CD4-positive, alpha-beta T cell treated with Interleukin-10 for 1 hour (primary cell): ENCODE data around the gene ARMH4.
"Not testable (repeated sequence)": the region's sequence is repeated elsewhere in the genome, so short reads cannot be mapped to it uniquely, and the experiment has no call there.

Experiments
- DNase-seq: peaks from one replicate; pipeline ENCODE4 v3.0.0-alpha.2; 2020

Gene ARMH4

DNA sequence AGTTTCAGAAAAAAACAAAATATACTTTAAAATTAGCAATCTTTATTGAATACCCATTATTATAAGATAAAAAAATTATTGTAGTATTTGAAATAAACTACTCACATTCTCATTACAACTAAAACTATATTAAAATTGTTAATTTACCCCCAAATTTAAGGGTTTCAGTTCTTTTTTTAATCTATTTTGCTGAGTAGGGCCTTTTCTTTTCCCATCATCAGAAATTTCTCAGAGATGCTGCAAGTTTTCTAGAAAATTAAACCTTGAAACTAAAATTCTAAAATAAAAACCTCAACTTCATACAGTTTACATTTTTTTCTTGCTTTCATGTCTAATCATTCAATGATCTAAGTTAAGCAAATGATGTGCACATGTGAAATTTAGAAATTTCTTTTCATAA is 10.1 kb downstream of the ARMH4 start:
- no peak for DNase-seq

DNA sequence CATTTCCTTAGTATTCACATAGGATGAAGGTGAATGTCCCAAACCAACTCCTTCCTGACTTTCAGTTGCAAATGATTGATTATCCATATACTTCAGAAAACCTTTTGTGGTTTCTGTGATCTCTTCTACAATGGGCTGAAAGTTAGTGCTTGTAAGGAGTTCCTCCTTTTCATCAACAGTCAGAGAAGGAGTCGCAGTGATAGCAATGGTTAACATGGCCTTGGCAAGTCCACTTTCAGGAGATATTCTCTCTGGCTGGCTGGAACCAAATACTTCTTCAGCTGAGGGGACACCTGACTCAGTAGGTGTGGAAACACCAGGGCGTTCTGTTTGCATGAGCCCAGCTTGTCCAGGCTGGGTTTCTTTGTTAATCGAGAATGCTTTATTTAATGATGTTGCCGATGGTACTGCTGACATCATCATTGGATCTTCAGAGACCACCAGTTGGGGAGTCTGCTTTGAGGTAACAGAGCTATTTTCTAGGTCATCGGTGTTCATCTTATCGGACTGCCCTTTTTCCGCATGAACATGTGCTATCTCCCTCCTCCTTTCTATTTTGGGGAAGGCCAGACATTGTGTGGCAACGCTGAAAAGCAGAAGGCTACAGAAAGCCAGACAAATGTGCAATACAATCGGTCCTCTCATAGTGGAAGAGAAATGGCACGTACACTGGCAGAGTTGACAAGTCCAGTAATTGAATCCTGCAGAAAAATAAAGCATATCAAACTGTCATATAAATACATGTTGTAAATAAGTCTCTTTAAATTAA is 13.1 kb downstream of the ARMH4 start:
- no peak for DNase-seq

- no peak for DNase-seq
Measured at GRCh38 chr14:58138031-58138713, 13.8 kb downstream of the ARMH4 start.

- DNase-seq = no peak
Measured at GRCh38 chr14:58133739-58134138, 18.3 kb downstream of the ARMH4 start.

- DNase-seq = no peak
Measured at GRCh38 chr14:58131386-58131785, 20.6 kb downstream of the ARMH4 start.

- no peak for DNase-seq
Measured at GRCh38 chr14:58130116-58130782, 21.8 kb downstream of the ARMH4 start.

DNA sequence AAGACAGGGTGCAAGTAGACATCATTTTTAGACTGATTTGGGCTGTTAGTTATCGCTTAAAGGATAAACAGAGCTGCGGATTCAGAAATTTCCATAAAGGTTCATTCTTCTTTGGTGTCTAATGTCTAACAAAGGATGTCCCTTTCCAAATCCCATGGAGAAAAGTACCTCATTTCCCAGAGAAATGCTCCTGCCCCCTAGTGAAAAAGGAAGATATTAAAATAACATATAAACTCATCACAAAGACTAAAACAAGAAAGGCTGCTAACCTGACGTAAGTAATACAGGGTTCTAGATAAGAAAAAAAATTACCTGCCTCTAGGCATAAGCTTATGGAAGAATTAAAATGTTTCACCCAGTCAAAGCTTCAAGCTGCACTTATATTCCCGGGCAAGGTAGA is 22.8 kb downstream of the ARMH4 start:
- DNase-seq = no peak

DNA sequence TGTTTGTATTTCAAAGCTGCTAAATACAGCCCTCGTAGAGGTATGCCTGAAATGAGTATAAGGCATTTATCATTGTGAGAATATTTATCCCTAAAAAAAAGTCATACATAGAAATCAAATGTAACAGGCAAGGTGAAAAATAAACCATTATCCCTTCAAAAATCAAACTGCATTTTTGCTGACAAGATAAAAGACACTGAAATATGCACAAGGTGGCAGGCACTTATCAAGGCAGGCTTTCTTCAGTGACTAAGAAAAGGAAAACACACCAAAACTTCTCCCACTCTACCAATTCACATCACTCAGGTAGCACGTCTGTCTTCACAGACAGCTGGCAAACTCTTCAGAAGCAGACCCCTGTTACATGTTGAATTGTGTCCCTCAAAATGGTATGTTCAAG is 23.6 kb downstream of the ARMH4 start:
- DNase-seq = no peak

- not testable (repeated sequence) for DNase-seq
Measured at GRCh38 chr14:58122546-58122945, 29.5 kb downstream of the ARMH4 start.

DNA sequence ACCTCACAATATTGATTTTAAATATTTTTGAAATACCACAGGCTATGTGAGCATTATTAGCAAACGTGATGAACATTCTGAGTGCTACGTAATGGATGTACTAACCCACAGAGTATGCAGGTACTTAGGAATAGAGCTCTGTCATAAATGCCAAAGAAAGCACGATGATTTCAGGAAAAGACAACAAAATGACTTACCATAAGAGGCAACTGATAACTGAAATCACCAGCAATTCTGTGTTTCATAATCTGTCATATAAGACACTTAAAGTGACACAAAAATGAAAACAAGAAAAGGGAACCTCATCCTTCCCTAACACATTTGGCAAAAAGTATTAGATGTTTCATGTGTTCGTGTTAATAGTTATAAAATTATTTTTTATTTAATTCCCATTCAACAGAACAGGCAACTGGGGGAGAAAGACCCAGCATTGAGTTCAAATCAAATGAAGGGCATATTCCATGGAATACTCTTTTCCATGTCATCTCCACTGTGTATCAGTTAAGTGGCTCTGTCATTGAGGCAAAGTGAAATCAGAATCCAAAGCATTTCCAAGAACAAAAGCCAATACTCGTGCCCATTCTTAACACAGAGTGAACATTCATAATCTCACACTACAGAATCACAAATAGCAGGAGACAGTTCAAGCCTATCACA is 30.4 kb downstream of the ARMH4 start:
- DNase-seq = no peak

DNA sequence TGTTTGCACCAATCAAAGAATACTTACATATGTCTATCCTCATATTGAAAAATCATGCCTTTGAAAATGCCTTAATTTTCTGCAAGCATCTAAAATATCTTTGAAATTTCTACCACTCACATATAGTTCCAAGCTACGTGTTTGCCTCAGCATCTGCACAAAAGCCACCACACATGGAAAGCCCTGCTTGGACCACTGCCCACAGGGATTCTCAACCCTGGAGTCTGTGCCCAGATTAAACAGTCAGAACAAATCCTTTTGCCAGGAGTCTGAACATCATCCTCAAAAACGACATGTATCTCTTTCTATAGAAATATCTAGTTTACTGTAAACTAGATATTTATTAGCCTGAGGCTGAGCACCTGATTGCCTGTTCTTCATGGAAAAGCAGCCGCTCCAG is 32.6 kb downstream of the ARMH4 start:
- no peak for DNase-seq

- no peak for DNase-seq
Measured at GRCh38 chr14:58118097-58118815, 33.8 kb downstream of the ARMH4 start.

- DNase-seq = no peak
Measured at GRCh38 chr14:58109744-58110143, 42.3 kb downstream of the ARMH4 start.

DNA sequence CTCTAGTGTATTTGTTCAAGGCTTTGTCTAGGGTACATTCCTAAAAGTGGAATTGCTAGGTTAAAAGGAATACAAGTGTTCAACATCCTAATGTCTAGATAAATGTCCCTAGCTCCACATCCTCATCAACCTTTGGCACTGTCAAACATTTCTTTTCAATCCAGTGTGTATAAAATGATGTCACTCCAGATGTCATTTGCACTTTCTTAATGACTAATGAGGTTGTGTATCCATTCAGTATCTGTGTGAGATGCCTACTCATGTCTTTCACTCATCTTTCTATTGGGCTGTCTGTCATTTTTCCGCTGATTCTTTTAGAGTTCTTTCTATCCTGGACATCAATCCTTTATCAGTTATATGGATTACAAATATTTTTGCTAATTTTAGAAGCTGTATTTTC is 43.3 kb downstream of the ARMH4 start:
- DNase-seq = no peak

DNA sequence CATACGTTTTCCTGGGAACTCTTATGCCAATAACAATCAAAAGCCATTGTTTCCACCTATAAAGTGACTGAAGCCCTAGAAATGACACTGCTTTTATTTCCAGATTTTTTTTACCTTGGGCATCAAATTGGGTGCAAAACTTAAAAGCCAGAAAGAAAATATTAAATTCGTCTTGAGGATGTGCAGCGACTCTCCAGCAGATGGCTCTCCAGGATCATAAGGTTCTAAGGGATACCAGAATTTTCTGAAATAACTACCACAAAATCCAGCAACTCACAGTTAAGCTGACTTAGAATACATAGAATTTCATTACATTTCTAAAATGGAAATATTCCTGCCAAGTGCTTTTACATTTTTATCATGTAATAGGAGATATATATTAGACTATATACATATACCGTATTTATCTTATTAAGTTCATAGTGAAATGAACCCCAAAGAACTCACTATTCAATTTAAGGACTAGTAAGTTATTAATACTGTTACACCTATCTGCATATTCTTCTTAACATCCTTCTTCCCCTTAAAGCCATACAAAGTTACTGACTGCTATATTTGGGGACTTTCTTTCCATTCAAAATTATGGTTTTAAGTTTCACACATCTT is 44.0 kb downstream of the ARMH4 start:
- DNase-seq = peak; percentile 44

DNA sequence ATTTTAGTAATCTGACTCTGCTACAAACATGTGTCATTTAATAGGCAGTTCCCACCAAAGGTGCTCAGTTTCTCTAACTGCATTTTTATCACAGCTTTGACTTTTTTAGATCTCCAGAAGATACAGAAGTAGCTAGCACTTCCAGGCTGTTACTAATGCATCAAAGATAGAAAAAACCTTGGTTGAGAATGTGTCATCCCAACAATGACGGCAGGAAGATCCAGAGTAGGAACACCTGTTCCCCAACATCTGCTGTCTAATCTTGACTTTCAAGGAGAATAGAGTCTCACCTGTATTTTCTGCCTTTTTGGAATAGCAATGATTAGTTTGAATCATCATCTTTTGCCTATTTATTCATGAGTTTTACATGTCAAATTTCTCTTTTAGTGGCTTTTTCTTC is 45.0 kb downstream of the ARMH4 start:
- no peak for DNase-seq

DNA sequence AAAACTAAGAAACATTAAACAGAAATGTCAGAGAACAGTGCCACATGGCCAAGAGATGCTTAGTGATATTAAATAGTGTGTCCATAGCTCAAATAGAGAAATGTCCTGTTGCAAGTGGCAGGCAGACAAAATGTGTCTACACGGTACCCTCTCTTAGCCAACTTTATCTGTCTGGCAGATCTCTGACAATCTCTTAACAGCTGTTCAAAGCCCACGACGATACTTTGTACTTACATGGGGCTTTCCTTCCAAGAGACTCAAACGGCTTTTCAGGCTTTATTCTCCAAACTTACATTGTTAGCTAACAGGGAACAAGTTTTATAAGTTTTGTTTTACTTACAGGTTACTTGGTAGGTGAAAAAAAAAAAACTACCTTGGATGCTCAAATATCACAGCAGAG is 45.6 kb downstream of the ARMH4 start:
- DNase-seq = no peak

GRCh38 chr14:58104808-58105207 is 47.2 kb downstream of the ARMH4 start:
- no peak for DNase-seq

DNA sequence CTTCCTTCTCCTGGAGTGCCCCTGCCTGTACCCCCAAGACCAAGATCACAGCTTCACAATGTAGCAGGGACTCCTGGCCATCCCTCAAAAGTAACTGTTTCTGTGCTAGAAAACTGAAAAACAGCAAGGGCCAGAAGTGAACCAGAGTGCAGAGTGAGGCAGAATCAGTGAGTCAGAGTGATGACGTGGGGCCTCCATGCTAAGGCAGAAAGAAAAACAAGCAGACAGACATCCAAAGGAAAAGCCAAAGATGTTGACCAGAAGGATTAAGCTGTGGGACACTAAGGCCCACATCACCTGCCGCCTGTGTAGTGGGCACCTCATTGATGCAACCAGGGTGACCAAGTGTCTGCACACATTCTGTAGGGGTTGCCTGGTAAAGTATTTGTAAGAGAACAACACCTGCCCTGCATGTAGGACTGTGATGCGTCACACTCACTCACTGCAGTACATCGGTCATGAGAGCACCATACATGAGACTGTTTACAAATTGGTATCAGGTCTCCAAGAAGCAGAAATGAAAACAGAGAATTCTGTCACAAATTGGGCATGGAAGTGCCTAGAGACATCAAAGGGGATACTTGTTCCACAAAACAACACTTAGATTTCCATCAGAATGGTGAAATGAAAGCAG is 51.2 kb downstream of the ARMH4 start:
- DNase-seq = no peak

DNA sequence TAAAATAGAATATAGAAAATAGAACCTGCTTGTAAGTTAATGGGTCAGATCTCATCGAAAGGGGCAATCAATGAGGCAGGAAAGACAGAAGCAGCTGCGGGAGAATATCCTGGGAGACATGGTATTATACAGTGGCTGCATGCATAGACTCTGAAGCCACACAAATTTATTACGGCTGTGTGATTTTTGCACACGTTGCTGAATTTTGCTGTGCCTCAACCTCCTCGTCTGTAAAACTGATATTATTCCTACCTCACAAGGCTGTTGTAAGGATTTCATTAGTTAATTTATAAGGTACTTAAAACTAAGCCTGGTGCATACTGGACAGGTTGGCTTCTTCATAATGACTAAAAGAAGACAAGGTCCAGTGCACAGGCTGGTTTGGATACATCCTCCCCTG is 52.3 kb downstream of the ARMH4 start:
- no peak for DNase-seq

- DNase-seq = no peak
Measured at GRCh38 chr14:58098507-58098906, 53.5 kb downstream of the ARMH4 start.

GRCh38 chr14:58096731-58097130 is 55.3 kb downstream of the ARMH4 start:
- no peak for DNase-seq
